ENCODE measurements around the gene WDR36.
A peak's percentile ranks its signal among the peaks of the same experiment; 100 is the strongest.
"Not testable (repeated sequence)": the region's sequence is repeated elsewhere in the genome, so short reads cannot be mapped to it uniquely, and the experiment has no call there.

The WDR36 gene

GRCh38 chr5:111138096-111138495, 45.9 kb downstream of the WDR36 start:
- no peak for FAIRE-seq

- FAIRE-seq = not testable (repeated sequence)
These were observed 49.3 kb downstream of the WDR36 start for GRCh38 chr5:111141471-111141870.

GRCh38 chr5:111142932-111143331, 50.8 kb downstream of the WDR36 start:
- FAIRE-seq = no peak

GRCh38 chr5:111143910-111144309, 51.8 kb downstream of the WDR36 start:
- FAIRE-seq = no peak

- FAIRE-seq = no peak
These were observed 52.3 kb downstream of the WDR36 start for GRCh38 chr5:111144352-111144930.

- no peak for FAIRE-seq
These were observed 53.9 kb downstream of the WDR36 start for GRCh38 chr5:111146053-111146452.

- no peak for FAIRE-seq
These were observed 55.4 kb downstream of the WDR36 start for GRCh38 chr5:111147502-111147901.

GRCh38 chr5:111151998-111152397, 59.9 kb downstream of the WDR36 start:
- no peak for FAIRE-seq

- FAIRE-seq = no peak
These were observed 61.3 kb downstream of the WDR36 start for GRCh38 chr5:111153483-111153882.

GRCh38 chr5:111153945-111154344, 61.8 kb downstream of the WDR36 start:
- FAIRE-seq = no peak

GRCh38 chr5:111158105-111158744, 66.1 kb downstream of the WDR36 start:
- peak; percentile 73 for FAIRE-seq

GRCh38 chr5:111159845-111160244, 67.7 kb downstream of the WDR36 start:
- FAIRE-seq = no peak

- no peak for FAIRE-seq
These were observed 70.9 kb downstream of the WDR36 start for GRCh38 chr5:111163000-111163399.

GRCh38 chr5:111165058-111165457, 72.9 kb downstream of the WDR36 start:
- no peak for FAIRE-seq

GRCh38 chr5:111167551-111167950, 75.4 kb downstream of the WDR36 start:
- FAIRE-seq = no peak

- no peak for FAIRE-seq
These were observed 76.5 kb downstream of the WDR36 start for GRCh38 chr5:111168608-111169007.

GRCh38 chr5:111169269-111169668, 77.1 kb downstream of the WDR36 start:
- no peak for FAIRE-seq

GRCh38 chr5:111170279-111170678, 78.1 kb downstream of the WDR36 start:
- no peak for FAIRE-seq

GRCh38 chr5:111172504-111172903, 80.4 kb downstream of the WDR36 start:
- no peak for FAIRE-seq

- no peak for FAIRE-seq
These were observed 81.3 kb downstream of the WDR36 start for GRCh38 chr5:111173476-111173875.

Measured in islet of Langerhans (tissue), 1 donor.